GM18868 (cell line): Measurements from ENCODE around the gene JDP2.
A peak's percentile ranks its signal among the peaks of the same experiment; 100 is the strongest.

Experiments
- ATAC-seq: cut with Tn5 transposase; IDR thresholded peaks from one replicate; pipeline ENCODE4 v1.9.1; 2021; ENCODE audit warnings: mild to moderate bottlenecking, moderate library complexity; ENCODE audit not compliant: unreplicated experiment

JDP2 gene

GRCh38 chr14:75479770-75480600, 52.2 kb downstream of the JDP2 start:
- ATAC-seq, result peak; percentile 72

GRCh38 chr14:75482366-75482765, 54.5 kb downstream of the JDP2 start:
- no peak for ATAC-seq

- no peak for ATAC-seq
Measured at GRCh38 chr14:75484711-75485429, 57.0 kb downstream of the JDP2 start.

GRCh38 chr14:75486318-75486717, 58.5 kb downstream of the JDP2 start:
- ATAC-seq, result no peak

DNA sequence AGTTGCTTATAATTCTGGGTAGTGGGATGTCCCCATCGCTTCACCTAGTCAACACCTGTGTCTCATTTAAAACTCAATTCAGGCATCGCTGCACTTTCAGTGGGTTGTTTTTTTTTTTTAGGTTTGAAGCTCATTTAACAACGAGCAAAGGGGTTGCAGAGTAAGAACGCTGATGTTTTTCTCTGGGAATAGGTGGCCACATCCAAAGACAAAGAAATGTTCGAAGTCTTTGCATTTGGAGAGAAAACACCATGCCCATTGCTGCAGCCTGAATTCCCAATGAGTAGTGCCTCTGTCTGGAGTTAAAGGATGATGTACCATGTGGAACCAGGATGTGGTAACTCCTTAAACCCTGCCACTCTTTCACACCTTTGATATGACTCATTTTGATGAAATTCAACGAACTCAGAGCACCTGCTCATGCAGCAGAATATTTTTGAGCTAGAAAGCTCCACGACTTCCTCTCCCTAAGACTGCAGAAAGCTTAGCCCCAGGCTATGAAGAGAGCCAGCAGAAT, 59.4 kb downstream of the JDP2 start:
- peak; percentile 79 for ATAC-seq

DNA sequence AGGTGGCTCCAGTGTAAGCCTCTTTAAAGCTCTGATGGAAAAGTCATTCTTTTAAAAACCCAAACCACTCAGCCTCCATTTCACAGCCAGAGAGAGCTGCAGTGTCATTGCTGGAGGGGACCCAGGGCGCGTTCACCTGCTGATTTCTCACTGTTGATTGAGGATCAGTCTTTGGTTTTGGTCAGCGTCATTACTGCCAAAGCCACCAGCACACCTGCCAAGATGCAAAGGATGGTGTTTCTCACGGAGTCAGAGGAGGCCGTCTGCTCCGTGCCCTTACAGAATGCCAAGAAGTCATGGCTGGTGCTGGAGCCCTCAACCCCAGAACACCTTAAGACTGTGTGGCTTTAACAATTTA, 61.6 kb downstream of the JDP2 start:
- ATAC-seq, result no peak

- no peak for ATAC-seq
Measured at GRCh38 chr14:75491376-75491978, 63.7 kb downstream of the JDP2 start.

- no peak for ATAC-seq
Measured at GRCh38 chr14:75492832-75493591, 65.2 kb downstream of the JDP2 start.

GRCh38 chr14:75493592-75494087, 65.8 kb downstream of the JDP2 start:
- ATAC-seq, result no peak

GRCh38 chr14:75494896-75495295, 67.1 kb downstream of the JDP2 start:
- ATAC-seq, result no peak

DNA sequence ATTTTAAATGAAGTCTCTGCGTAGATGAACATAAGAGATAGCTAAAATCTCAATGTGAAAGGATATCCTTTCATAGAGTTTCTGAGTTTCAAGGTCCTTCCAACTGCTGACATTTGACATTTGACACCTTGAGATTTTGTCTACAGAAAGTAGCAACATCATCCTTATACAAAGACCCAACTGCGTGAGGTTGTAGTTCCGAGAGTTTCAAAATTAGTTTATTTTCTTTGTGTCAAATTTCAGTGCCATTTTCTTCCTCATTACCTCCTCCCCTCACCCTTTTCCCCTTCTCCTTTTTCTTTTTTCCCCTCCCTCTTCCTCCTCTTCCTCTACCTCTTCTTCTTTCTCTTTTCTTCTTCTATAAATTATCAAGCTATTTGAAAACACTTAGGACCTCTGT, 67.6 kb downstream of the JDP2 start:
- ATAC-seq, result no peak

GRCh38 chr14:75495882-75496281, 68.1 kb downstream of the JDP2 start:
- ATAC-seq, result no peak

DNA sequence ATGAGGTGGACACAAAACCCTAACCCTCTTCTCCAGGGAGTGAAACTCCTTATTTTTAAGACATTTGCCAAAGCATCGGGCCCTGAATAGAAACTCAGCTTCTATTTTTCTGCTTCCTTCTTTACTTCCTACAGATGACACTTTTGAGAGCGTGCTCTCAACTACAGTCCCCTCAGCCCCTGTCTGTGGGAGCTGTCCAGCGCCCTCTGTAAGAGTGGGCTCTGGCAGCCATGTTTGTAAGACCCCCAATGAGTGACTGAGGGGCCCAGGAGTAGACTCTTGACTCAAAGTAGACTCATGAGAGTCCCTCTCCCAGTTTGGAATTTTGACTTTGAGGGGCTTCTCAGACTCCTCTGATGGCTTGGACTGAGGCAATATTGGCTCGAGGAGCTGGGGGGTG, 68.9 kb downstream of the JDP2 start:
- no peak for ATAC-seq

GRCh38 chr14:75497191-75497590, 69.4 kb downstream of the JDP2 start:
- ATAC-seq, result peak; percentile 51

DNA sequence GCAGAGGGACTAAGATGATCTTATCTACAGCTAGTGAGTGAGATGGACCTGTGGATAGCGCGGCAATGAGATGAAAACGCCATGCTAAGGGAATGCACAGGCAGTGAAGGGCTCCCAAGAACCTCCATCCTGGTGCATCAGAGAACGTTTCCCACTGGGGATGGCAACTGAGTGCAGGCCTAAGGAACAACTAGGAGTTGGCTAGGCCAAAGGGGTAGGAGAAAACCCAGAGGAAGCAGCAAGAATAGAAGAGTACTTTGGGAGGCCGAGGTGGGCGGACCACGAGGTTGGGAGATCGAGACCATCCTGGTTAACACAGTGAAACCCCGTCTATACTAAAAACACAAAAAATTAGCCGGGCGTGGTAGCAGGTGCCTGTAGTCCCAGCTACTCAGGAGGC, 69.9 kb downstream of the JDP2 start:
- no peak for ATAC-seq

GRCh38 chr14:75499084-75499875, 71.5 kb downstream of the JDP2 start:
- ATAC-seq, result peak; percentile 75

DNA sequence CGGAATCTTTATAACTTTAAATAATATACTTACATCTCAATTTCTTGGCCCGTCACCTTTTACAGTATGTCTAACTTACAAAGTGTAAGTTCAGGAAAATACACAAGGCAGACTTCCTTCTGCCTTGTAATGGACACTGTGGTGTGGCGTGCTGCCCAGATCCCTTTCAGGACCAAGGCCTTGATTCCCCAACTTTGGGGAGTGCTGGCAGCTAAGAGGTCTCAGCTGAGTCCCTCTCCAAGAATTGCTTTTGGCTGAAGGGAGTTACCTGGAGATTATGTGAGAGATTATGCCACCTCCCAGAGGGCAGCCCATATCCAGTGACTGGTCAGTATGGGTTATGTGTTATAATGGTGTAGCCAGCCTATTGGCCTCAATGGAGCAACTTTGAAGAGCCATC, 73.3 kb downstream of the JDP2 start:
- no peak for ATAC-seq

DNA sequence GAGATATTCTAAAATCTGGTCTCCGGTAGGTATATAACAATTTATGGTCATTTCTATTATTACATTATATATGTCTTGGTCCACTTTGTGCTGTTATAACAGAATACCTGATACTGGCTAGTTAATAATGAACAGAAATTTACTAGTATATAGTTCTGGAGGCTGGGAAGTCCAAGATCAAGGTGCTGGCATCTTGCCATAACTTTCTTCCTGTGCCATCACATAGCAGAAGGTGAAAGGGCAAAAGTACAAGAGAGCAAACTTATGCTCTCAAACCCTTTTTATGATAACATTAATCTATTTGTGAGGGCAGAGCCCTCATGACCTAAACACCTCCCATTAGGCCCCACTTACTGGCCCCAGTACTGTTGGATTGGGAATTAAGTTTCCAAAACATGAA, 76.6 kb downstream of the JDP2 start:
- no peak for ATAC-seq

GRCh38 chr14:75506930-75507329, 79.1 kb downstream of the JDP2 start:
- no peak for ATAC-seq

DNA sequence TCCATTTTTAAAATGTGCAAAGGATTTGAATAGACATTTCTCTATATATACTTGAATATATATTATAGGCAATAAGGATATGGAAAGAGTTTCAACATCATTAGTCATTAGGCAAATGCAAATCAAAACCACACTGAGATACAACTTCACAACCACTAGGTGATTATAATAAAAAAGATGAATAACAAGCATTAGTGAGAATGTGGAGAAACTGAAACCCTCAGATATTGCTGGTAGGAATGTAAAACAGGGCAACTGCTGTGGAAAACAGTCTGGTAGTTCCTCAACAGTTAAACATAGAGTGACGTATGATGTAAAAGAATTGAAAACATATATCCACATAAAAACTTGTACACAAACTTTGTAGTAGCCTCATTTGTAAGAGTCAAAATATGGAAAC, 82.7 kb downstream of the JDP2 start:
- ATAC-seq, result no peak
